Measurements from ENCODE around the gene AP1G1.
"Not testable (repeated sequence)": the region's sequence is repeated elsewhere in the genome, so short reads cannot be mapped to it uniquely, and the experiment has no call there.

DNA sequence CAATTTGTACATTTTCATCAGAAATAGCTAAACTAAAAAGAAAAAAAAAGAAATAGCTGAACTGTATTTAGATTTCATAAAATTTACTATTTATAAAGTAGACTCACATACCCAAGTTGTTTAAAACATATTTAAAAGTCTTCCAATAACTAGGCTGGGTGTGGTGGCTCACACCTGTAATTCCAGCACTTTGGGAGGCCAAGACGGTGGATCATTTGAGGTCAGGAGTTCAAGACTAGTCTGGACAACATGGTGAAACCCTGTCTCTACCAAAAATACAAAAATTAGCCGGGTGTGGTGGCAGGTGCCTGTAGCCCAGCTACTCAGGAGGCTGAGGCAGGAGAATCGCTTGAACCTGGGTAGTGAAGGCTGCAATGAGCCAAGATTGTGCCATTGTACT lies 23.5 kb downstream of the AP1G1 start:
- TF ChIP-seq CBX5 (IDR thresholded peaks at IDR 0.05; ENCODE audit: low read depth, low read length); MAFK (IDR thresholded peaks at IDR 0.05; ENCODE audit: low read depth, low read length); SP1 (IDR thresholded peaks at IDR 0.05; ENCODE audit: low read depth, low read length); SAP30 (IDR thresholded peaks at IDR 0.05; ENCODE audit: insufficient read depth, insufficient replicate concordance, low read length); GTF2F1 (IDR thresholded peaks at IDR 0.05; ENCODE audit: borderline replicate concordance, low read depth, low read length): not testable (repeated sequence)
- TF ChIP-seq, protein P1, sequence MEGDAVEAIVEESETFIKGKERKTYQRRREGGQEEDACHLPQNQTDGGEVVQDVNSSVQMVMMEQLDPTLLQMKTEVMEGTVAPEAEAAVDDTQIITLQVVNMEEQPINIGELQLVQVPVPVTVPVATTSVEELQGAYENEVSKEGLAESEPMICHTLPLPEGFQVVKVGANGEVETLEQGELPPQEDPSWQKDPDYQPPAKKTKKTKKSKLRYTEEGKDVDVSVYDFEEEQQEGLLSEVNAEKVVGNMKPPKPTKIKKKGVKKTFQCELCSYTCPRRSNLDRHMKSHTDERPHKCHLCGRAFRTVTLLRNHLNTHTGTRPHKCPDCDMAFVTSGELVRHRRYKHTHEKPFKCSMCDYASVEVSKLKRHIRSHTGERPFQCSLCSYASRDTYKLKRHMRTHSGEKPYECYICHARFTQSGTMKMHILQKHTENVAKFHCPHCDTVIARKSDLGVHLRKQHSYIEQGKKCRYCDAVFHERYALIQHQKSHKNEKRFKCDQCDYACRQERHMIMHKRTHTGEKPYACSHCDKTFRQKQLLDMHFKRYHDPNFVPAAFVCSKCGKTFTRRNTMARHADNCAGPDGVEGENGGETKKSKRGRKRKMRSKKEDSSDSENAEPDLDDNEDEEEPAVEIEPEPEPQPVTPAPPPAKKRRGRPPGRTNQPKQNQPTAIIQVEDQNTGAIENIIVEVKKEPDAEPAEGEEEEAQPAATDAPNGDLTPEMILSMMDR (IDR thresholded peaks at IDR 0.05; ENCODE audit: control extremely low read depth in 1 of 3, insufficient read depth in 1 of 3, low read depth in 1 of 3, low read length in 3 of 3) = not testable (repeated sequence)
